Fibroblast of upper back skin (primary cell): ENCODE data around the gene PRDM4.
"Not testable (repeated sequence)": the region's sequence is repeated elsewhere in the genome, so short reads cannot be mapped to it uniquely, and the experiment has no call there.

Experiments
- DNase-seq: peaks from one replicate; pipeline ENCODE4 v3.0.0-alpha.2; 2013

The PRDM4 gene

GRCh38 chr12:107765316-107765715, 4.4 kb upstream of the PRDM4 start:
- DNase-seq = no peak

- DNase-seq = no peak
These were observed 3.7 kb upstream of the PRDM4 start for GRCh38 chr12:107764626-107765025.

DNA sequence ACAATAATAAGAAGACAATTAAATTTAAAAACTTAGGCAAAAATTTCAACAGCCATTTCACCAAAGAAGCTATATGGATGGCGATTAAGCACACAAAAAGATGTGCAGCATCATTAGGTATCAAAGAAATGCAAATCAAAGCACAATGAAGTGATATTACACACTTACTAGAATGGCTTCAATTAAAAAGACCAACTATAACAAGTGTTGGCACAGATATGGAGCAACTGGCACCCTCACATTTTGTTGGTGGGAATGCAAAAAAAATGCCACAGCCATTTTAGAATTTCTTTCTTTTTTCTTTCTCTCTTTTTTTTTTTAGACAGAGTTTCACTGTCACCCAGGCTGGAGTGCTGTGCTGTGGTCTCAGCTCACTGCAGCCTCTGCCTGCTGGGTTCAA, 1.9 kb upstream of the PRDM4 start:
- DNase-seq = no peak

DNA sequence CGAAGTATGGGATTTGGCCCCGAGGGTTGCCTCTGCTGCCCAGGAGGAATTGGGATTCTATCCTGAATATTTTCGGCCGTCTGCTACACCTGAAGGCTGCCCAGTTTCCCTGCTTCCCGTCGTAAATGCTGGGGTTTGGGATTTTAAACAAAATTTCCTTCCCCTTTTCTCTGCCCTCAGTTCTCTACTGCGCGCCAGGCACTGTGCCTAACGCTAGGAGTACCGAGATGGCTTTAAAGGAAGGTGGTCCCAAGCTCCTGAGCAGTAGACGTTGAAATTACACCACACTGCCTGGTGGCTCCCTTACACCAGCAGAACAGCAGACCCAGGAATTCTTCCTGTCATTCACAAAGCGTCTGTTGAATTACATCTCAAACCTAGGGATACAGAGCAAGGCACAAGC, 566 bp upstream of the PRDM4 start:
- no peak for DNase-seq

- no peak for DNase-seq
These were observed 629 bp downstream of the PRDM4 start for GRCh38 chr12:107760207-107760808.

DNA sequence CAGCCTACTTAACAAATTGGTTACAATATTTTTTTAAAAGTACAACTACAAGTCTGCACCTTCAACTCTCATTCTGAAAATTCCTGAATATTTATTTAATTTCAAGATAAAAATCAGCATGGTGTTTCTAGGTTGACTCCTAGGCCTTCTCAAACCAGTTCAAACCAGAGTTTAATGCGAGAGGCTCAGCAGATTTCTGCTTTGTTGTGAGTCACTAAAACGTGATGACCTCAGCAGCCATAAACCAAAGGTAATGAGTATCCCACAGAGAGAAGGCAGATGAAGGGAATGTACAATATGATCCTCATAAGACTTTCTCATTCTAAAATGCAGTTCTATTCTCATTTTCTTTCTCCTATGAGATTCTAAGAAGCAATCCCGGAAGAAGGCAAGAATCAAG, 1.5 kb downstream of the PRDM4 start:
- DNase-seq = peak; percentile 78

DNA sequence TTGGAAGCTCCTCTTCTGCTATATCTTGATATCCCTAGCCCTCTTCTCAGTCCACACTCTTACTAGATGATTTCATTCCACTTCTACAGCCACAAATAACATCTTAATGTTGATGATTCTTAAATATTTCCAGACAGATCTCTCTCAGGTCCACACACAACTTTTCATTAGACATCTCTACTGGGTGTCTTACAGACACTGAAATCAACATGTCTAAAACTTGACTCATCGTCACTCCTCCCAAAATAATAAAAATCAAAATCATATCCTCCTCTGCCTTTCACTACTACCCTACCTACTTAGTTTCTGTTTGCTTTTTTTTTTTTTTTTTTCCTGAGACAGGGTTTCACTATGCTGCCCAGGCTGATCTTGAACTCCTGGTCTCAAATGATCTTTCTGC, 11.9 kb downstream of the PRDM4 start:
- DNase-seq = peak; percentile 65

DNA sequence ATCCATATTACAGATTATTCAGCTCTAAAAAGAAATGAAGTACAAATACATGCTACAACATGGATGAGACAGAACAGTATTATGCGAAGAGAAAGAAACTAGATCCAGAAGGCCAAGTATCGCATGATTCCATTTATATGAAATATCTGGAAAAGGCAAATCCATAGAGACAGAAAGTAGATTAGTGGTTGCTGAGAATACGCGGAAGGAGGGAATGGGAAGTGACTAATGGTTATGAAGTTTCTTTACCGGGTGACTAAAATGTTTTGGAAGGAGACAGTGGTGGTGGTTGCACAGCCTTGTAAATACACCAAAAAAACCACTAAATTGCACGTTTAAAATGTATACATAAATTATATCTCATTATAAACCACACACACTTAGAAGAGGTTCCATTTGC, 12.5 kb downstream of the PRDM4 start:
- DNase-seq = peak; percentile 81

DNA sequence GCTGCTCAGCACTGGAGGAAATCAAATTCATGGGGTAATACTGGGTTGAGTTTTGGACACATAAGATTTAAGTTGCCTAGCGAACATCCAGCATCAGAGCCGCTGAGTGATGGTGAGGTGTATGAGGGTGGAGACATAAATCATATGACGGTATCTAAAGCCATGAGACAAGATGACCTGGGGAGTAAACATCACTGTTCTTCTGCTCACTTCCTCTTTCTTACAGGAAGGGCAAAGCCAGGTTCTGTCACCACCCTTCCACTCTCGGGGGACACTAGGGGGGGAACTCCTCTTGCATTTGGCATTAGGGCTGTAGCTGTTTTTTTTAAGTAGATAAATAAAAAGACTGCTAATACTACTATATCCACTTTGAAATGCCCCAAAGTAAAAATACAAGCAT, 24.0 kb downstream of the PRDM4 start:
- no peak for DNase-seq

DNA sequence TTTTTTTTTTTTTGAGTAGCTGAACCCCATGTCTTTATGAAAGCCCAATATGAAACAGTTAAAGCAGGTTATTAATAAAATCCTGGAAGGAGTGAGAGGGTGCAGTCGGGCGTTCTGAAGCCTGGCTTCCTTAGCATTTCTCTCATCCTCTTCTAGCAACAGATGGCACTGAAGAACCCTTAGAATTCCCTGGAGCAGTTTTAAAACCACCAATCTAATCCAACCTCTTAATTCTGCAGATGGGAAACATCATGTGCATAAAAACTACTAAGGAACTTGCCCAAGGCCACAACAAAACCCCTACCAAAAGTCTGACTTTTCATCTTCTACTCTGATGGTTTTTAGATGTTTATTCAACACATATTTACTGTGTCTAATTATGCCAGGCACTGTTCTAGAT, 25.2 kb downstream of the PRDM4 start:
- DNase-seq = no peak

DNA sequence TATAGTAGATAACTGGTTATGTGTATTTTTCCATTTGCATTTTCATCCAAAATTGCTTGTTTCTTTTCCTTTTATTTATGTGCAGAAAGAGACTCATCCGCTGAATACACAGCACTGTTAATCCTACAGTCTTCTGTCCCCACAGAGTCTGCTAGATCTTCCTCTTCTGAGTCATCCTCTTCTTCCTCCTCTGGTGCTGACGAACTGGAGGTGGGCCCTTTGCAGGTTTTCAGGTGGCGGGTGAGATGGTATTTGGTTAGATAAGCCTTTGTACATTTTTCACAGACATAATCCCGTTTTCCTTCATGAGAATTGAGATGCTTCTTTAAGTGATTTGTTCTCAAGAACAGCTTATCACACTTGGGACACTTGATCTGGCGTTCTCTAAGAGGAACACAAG, 26.8 kb downstream of the PRDM4 start:
- DNase-seq = no peak

- DNase-seq = no peak
These were observed 28.6 kb downstream of the PRDM4 start for GRCh38 chr12:107732365-107732764.

- DNase-seq = no peak
These were observed 29.6 kb downstream of the PRDM4 start for GRCh38 chr12:107731366-107731765.

GRCh38 chr12:107730618-107731341, 30.2 kb downstream of the PRDM4 start:
- DNase-seq = no peak

GRCh38 chr12:107727742-107728141, 33.2 kb downstream of the PRDM4 start:
- not testable (repeated sequence) for DNase-seq

GRCh38 chr12:107727327-107727726, 33.6 kb downstream of the PRDM4 start:
- DNase-seq = not testable (repeated sequence)

- no peak for DNase-seq
These were observed 42.3 kb downstream of the PRDM4 start for GRCh38 chr12:107718606-107719005.

GRCh38 chr12:107715780-107716179, 45.2 kb downstream of the PRDM4 start:
- DNase-seq = no peak

DNA sequence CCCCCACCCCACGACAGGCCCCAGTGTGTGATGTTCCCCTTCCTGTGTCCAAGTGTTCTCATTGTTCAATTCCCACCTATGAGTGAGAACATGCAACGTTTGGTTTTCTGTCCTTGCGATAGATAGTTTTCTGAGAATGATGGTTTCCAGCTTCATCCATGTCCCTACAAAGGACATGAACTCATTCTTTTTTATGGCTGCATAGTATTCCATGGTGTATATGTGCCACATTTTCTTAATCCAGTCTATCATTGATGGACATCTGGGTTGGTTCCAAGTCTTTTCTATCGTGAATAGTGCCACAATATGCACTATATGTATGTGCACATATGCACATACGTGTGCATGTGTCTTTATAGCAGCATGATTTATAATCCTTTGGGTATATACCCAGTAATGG, 55.4 kb downstream of the PRDM4 start:
- DNase-seq = not testable (repeated sequence)

GRCh38 chr12:107704041-107704440, 56.9 kb downstream of the PRDM4 start:
- no peak for DNase-seq

GRCh38 chr12:107702106-107702505, 58.8 kb downstream of the PRDM4 start:
- no peak for DNase-seq

DNA sequence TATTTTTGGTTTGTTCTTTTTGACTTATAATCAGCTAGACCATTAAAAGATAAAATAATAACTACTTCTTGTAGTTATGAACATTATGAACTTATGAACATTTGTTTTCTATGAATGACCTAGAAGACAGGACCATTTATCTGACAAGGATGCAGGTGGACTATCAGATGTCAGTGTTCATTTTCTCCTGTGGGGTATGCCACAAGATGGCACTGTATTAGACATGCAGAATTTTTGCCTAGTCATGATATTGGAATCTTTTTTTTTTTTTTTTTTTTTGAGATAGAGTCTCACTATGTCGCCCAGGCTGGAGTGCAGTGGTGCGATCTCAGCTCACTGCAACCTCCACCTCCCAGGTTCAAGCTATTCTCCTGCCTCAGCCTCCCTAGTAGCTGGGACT, 65.2 kb downstream of the PRDM4 start:
- peak; percentile 16 for DNase-seq

DNA sequence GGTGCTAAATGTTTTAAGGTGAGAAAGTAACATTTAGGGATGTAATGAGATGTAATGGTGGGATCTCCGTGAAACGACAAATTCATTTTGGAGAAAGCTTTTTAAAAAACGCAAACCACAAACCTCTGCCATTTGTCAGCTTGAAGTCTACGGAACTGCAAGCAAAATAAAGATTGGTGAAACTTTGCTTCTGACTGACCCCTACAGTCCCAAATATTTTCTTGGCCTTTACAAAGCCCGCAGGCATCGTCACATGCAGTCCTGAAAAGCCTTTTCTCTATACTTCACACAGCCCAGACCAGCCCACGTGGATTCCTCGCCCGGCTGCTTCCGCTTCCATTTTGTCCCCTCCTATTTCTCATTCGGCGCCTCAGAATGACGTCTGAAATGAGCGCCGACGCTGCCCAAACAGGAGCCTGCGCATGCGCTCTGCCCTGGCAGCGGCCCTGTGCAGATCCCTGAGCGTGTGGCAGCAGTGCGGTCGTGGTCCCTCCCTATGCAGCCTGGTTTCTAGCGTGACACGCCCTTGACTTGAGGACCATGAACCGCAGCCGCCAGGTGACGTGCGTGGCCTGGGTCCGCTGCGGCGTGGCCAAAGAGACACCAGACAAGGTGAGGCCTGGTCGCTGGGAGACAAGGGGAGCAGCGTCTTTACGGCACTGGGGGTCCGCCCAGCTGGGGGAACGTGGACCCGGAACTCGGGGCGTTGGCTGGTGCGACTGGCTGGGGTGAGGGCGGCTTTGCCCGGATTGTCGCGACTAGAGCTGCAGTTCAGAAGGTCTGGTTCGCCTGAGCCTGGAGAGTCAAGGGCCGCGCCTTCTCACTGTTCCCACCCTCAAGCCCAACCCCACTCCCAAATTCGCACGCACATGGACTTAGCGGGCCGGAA, 75.3 kb downstream of the PRDM4 start, which contains the start of gene PWP1:
PWP1 (plus strand) TSS at position 440 of the 889 bp plus-strand sequence; CDS start at position 541, 101 bp downstream.
- peak; percentile 95 for DNase-seq

DNA sequence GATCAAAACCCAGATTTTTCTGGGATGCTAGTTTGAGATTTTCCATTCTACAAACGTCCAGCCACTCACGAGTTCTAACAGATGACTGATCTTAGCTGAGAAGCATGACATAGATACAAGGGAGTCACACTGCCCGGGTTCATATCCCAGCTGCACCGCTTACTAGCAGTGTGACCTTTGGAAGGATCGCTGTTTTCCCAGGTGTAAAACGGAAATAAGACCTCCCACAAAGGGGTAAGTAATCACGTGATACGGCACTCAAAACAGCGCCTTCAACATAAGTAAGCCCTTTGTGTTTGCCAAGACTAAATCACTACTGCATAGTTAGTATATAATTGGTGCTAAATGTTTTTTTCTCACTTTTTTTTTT, 76.0 kb downstream of the PRDM4 start:
- peak; percentile 11 for DNase-seq
